ENCODE results near the gene ATOH7.

Gene ATOH7

GRCh38 chr10:68235581-68235980 lies 3.7 kb upstream of the ATOH7 start:
- Histone ChIP-seq H3K4me3 (ENCODE audit: low read depth, low read length) (no peak overlapping the region), H3K9ac (ENCODE audit: low read depth, low read length) (no peak overlapping the region), H3K36me3 (ENCODE audit: control insufficient read depth, insufficient read depth, low read length) (no peaks in the 10 kb centered on the region), H3K27me3 (ENCODE audit: control insufficient read depth, insufficient read depth, low read length) (peaks cover 25% of the 10 kb centered on the region), H3K4me1 (ENCODE audit: control insufficient read depth, insufficient read depth, low read length) (peaks cover 8% of the 10 kb centered on the region), H3K27ac (ENCODE audit: low read depth, low read length) (no peak overlapping the region), H3K9me3 (ENCODE audit: control insufficient read depth, insufficient read depth, low read length) (no peaks in the 10 kb centered on the region)

GRCh38 chr10:68235111-68235510 lies 3.2 kb upstream of the ATOH7 start:
- peaks cover 30% of the 10 kb centered on the region for H3K27me3 ChIP-seq (ENCODE audit: control insufficient read depth, insufficient read depth, low read length)
- no peak overlapping the region for H3K4me3 ChIP-seq (ENCODE audit: low read depth, low read length)
- peaks cover 9% of the 10 kb centered on the region for H3K4me1 ChIP-seq (ENCODE audit: control insufficient read depth, insufficient read depth, low read length)
- H3K9ac ChIP-seq (ENCODE audit: low read depth, low read length), result no peak overlapping the region
- H3K9me3 ChIP-seq (ENCODE audit: control insufficient read depth, insufficient read depth, low read length), result no peaks in the 10 kb centered on the region
- H3K36me3 ChIP-seq (ENCODE audit: control insufficient read depth, insufficient read depth, low read length), result no peaks in the 10 kb centered on the region
- no peak overlapping the region for H3K27ac ChIP-seq (ENCODE audit: low read depth, low read length)

GRCh38 chr10:68233046-68233445 lies 1.1 kb upstream of the ATOH7 start:
- Histone ChIP-seq H3K4me1 (ENCODE audit: control insufficient read depth, insufficient read depth, low read length) (peaks cover 9% of the 10 kb centered on the region), H3K27ac (ENCODE audit: low read depth, low read length) (no peak overlapping the region), H3K9me3 (ENCODE audit: control insufficient read depth, insufficient read depth, low read length) (no peaks in the 10 kb centered on the region), H3K4me3 (ENCODE audit: low read depth, low read length) (no peak overlapping the region), H3K27me3 (ENCODE audit: control insufficient read depth, insufficient read depth, low read length) (peaks cover 35% of the 10 kb centered on the region), H3K36me3 (ENCODE audit: control insufficient read depth, insufficient read depth, low read length) (no peaks in the 10 kb centered on the region), H3K9ac (ENCODE audit: low read depth, low read length) (no peak overlapping the region)

GRCh38 chr10:68231106-68231816 lies 652 bp downstream of the ATOH7 start:
- H3K27me3 ChIP-seq (ENCODE audit: control insufficient read depth, insufficient read depth, low read length), result peaks cover 35% of the 10 kb centered on the region
- H3K9ac ChIP-seq (ENCODE audit: low read depth, low read length), result peak overlapping the region; percentile 91
- H3K27ac ChIP-seq (ENCODE audit: low read depth, low read length), result peak overlapping the region; percentile 14
- no peaks in the 10 kb centered on the region for H3K36me3 ChIP-seq (ENCODE audit: control insufficient read depth, insufficient read depth, low read length)
- peaks cover 9% of the 10 kb centered on the region for H3K4me1 ChIP-seq (ENCODE audit: control insufficient read depth, insufficient read depth, low read length)
- H3K4me3 ChIP-seq (ENCODE audit: low read depth, low read length), result peak overlapping the region; percentile 90
- no peaks in the 10 kb centered on the region for H3K9me3 ChIP-seq (ENCODE audit: control insufficient read depth, insufficient read depth, low read length)

- H3K27ac ChIP-seq (ENCODE audit: low read depth, low read length), result no peak overlapping the region
- H3K9me3 ChIP-seq (ENCODE audit: control insufficient read depth, insufficient read depth, low read length), result no peaks in the 10 kb centered on the region
- H3K9ac ChIP-seq (ENCODE audit: low read depth, low read length), result no peak overlapping the region
- H3K4me1 ChIP-seq (ENCODE audit: control insufficient read depth, insufficient read depth, low read length), result peaks cover 9% of the 10 kb centered on the region
- H3K27me3 ChIP-seq (ENCODE audit: control insufficient read depth, insufficient read depth, low read length), result peaks cover 35% of the 10 kb centered on the region
- H3K36me3 ChIP-seq (ENCODE audit: control insufficient read depth, insufficient read depth, low read length), result no peaks in the 10 kb centered on the region
- H3K4me3 ChIP-seq (ENCODE audit: low read depth, low read length), result peak overlapping the region; percentile 90; the same call in 1 of the 2 replicates
Measured at GRCh38 chr10:68230268-68230667, 1.6 kb downstream of the ATOH7 start.

- Histone ChIP-seq H3K36me3 (ENCODE audit: control insufficient read depth, insufficient read depth, low read length) (no peaks in the 10 kb centered on the region), H3K27ac (ENCODE audit: low read depth, low read length) (no peak overlapping the region), H3K4me3 (ENCODE audit: low read depth, low read length) (no peak overlapping the region), H3K9ac (ENCODE audit: low read depth, low read length) (no peak overlapping the region), H3K27me3 (ENCODE audit: control insufficient read depth, insufficient read depth, low read length) (peaks cover 2% of the 10 kb centered on the region; the same call in 1 of the 2 replicates), H3K4me1 (ENCODE audit: control insufficient read depth, insufficient read depth, low read length) (no peaks in the 10 kb centered on the region), H3K9me3 (ENCODE audit: control insufficient read depth, insufficient read depth, low read length) (no peaks in the 10 kb centered on the region)
Measured at GRCh38 chr10:68224810-68225209, 7.1 kb downstream of the ATOH7 start.

GRCh38 chr10:68223535-68224165 lies 8.3 kb downstream of the ATOH7 start:
- Histone ChIP-seq H3K9me3 (ENCODE audit: control insufficient read depth, insufficient read depth, low read length) (no peaks in the 10 kb centered on the region), H3K36me3 (ENCODE audit: control insufficient read depth, insufficient read depth, low read length) (no peaks in the 10 kb centered on the region), H3K27me3 (ENCODE audit: control insufficient read depth, insufficient read depth, low read length) (no peaks in the 10 kb centered on the region), H3K27ac (ENCODE audit: low read depth, low read length) (no peak overlapping the region), H3K4me3 (ENCODE audit: low read depth, low read length) (no peak overlapping the region), H3K9ac (ENCODE audit: low read depth, low read length) (no peak overlapping the region), H3K4me1 (ENCODE audit: control insufficient read depth, insufficient read depth, low read length) (no peaks in the 10 kb centered on the region)

- Histone ChIP-seq H3K27ac (ENCODE audit: low read depth, low read length) (no peak overlapping the region), H3K4me3 (ENCODE audit: low read depth, low read length) (no peak overlapping the region), H3K4me1 (ENCODE audit: control insufficient read depth, insufficient read depth, low read length) (no peaks in the 10 kb centered on the region), H3K36me3 (ENCODE audit: control insufficient read depth, insufficient read depth, low read length) (no peaks in the 10 kb centered on the region), H3K27me3 (ENCODE audit: control insufficient read depth, insufficient read depth, low read length) (no peaks in the 10 kb centered on the region), H3K9me3 (ENCODE audit: control insufficient read depth, insufficient read depth, low read length) (no peaks in the 10 kb centered on the region), H3K9ac (ENCODE audit: low read depth, low read length) (no peak overlapping the region)
Measured at GRCh38 chr10:68222391-68222790, 9.5 kb downstream of the ATOH7 start.

GRCh38 chr10:68221196-68221595 lies 10.7 kb downstream of the ATOH7 start:
- no peak overlapping the region for H3K9ac ChIP-seq (ENCODE audit: low read depth, low read length)
- no peak overlapping the region for H3K27ac ChIP-seq (ENCODE audit: low read depth, low read length)
- H3K9me3 ChIP-seq (ENCODE audit: control insufficient read depth, insufficient read depth, low read length), result no peaks in the 10 kb centered on the region
- no peaks in the 10 kb centered on the region for H3K4me1 ChIP-seq (ENCODE audit: control insufficient read depth, insufficient read depth, low read length)
- no peaks in the 10 kb centered on the region for H3K36me3 ChIP-seq (ENCODE audit: control insufficient read depth, insufficient read depth, low read length)
- H3K4me3 ChIP-seq (ENCODE audit: low read depth, low read length), result no peak overlapping the region
- no peaks in the 10 kb centered on the region for H3K27me3 ChIP-seq (ENCODE audit: control insufficient read depth, insufficient read depth, low read length)

- H3K4me1 ChIP-seq (ENCODE audit: control insufficient read depth, insufficient read depth, low read length), result no peaks in the 10 kb centered on the region
- H3K4me3 ChIP-seq (ENCODE audit: low read depth, low read length), result no peak overlapping the region
- H3K36me3 ChIP-seq (ENCODE audit: control insufficient read depth, insufficient read depth, low read length), result no peaks in the 10 kb centered on the region
- H3K27me3 ChIP-seq (ENCODE audit: control insufficient read depth, insufficient read depth, low read length), result no peaks in the 10 kb centered on the region
- no peaks in the 10 kb centered on the region for H3K9me3 ChIP-seq (ENCODE audit: control insufficient read depth, insufficient read depth, low read length)
- no peak overlapping the region for H3K9ac ChIP-seq (ENCODE audit: low read depth, low read length)
- no peak overlapping the region for H3K27ac ChIP-seq (ENCODE audit: low read depth, low read length)
Measured at GRCh38 chr10:68218786-68219185, 13.1 kb downstream of the ATOH7 start.

GRCh38 chr10:68212721-68213352 lies 19.1 kb downstream of the ATOH7 start:
- no peaks in the 10 kb centered on the region for H3K27me3 ChIP-seq (ENCODE audit: control insufficient read depth, insufficient read depth, low read length)
- no peaks in the 10 kb centered on the region for H3K9me3 ChIP-seq (ENCODE audit: control insufficient read depth, insufficient read depth, low read length)
- no peak overlapping the region for H3K27ac ChIP-seq (ENCODE audit: low read depth, low read length)
- H3K36me3 ChIP-seq (ENCODE audit: control insufficient read depth, insufficient read depth, low read length), result no peaks in the 10 kb centered on the region
- H3K4me3 ChIP-seq (ENCODE audit: low read depth, low read length), result no peak overlapping the region
- H3K4me1 ChIP-seq (ENCODE audit: control insufficient read depth, insufficient read depth, low read length), result no peaks in the 10 kb centered on the region
- no peak overlapping the region for H3K9ac ChIP-seq (ENCODE audit: low read depth, low read length)

All from HUES48 (cell line).